HUES48 (cell line): ENCODE results near the gene NHSL2.

Source experiments
- H3K27ac ChIP-seq: one replicate; pipeline ENCODE4 v1.7.0; 2013; ENCODE audit warnings: low read depth, low read length, inconsistent platforms
- H3K27me3 ChIP-seq: 2 replicates; pipeline ENCODE4 v1.6.1; 2013; ENCODE audit warnings: mild to moderate bottlenecking, low read length; ENCODE audit not compliant: control insufficient read depth, insufficient read depth
- H3K36me3 ChIP-seq: 2 replicates; pipeline ENCODE4 v1.6.1; 2013; ENCODE audit warnings: low read length; ENCODE audit not compliant: control insufficient read depth, insufficient read depth
- H3K4me1 ChIP-seq: 2 replicates; pipeline ENCODE4 v1.6.1; 2013; ENCODE audit warnings: mild to moderate bottlenecking, low read length; ENCODE audit not compliant: control insufficient read depth, insufficient read depth
- H3K4me3 ChIP-seq: 2 replicates; pipeline ENCODE4 v1.5.1; 2013; ENCODE audit warnings: mild to moderate bottlenecking, low read depth, low read length
- H3K9ac ChIP-seq: 2 replicates; pipeline ENCODE4 v1.6.1; 2013; ENCODE audit warnings: mild to moderate bottlenecking, low read depth, low read length, moderate library complexity
- H3K9me3 ChIP-seq: 2 replicates; pipeline ENCODE4 v1.6.1; 2013; ENCODE audit warnings: low read length; ENCODE audit not compliant: control insufficient read depth, insufficient read depth

NHSL2 gene

GRCh38 chrX:72094894-72095293 lies 184.2 kb downstream of the NHSL2 start:
- Histone ChIP-seq H3K4me1 (no peaks in the 10 kb centered on the region), H3K9ac (no peak overlapping the region), H3K9me3 (peaks cover 10% of the 10 kb centered on the region; the same call in 1 of the 2 replicates), H3K27ac (no peak overlapping the region), H3K27me3 (no peaks in the 10 kb centered on the region), H3K4me3 (no peak overlapping the region), H3K36me3 (no peaks in the 10 kb centered on the region)

DNA sequence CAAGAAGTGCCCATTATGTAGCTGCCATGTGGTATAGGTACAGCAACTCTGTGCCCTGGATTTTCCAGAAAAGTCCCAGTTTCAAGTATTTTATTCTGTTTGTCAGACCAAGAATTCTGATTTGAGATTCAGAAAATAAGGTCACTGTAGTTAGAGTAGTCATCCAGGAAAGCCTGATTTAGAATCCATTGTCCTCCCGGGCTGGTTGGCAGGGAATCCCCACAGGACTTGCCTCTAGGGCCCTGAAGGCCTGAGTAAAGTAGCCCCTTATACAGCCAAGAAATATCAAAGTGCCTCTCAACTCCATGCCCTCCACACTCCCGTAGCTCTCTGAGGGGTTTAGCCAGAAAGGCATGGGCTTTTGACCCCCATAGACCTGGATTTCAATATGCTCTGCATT lies 184.7 kb downstream of the NHSL2 start:
- Histone ChIP-seq H3K27me3 (no peaks in the 10 kb centered on the region), H3K4me1 (no peaks in the 10 kb centered on the region), H3K9me3 (peaks cover 12% of the 10 kb centered on the region), H3K27ac (no peak overlapping the region), H3K9ac (no peak overlapping the region), H3K4me3 (no peak overlapping the region), H3K36me3 (no peaks in the 10 kb centered on the region)

DNA sequence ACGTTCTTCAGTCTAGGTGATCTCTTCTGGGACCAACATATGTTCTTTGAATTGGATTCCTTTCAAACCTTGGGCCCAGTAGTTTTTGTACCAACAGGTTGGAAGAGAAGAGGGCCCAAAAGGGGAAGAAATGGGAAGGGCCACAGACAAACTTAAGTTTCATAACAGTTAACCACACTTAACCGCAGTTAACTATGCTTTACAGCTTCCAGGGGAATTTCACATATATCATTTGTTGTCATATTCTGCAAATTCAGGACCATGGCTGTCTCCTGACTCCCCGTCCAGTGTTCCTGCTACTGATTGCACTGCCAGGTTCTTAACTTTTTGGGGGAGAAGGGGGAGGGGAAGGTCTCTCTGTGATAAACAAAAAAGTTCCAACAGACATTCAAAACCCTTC lies 186.5 kb downstream of the NHSL2 start:
- Histone ChIP-seq H3K9ac (no peak overlapping the region), H3K27ac (no peak overlapping the region), H3K9me3 (peaks cover 12% of the 10 kb centered on the region), H3K4me3 (no peak overlapping the region), H3K36me3 (no peaks in the 10 kb centered on the region), H3K27me3 (no peaks in the 10 kb centered on the region), H3K4me1 (no peaks in the 10 kb centered on the region)

GRCh38 chrX:72100051-72100755 lies 189.6 kb downstream of the NHSL2 start:
- H3K27me3 ChIP-seq = no peaks in the 10 kb centered on the region
- peaks cover 12% of the 10 kb centered on the region for H3K9me3 ChIP-seq
- no peaks in the 10 kb centered on the region for H3K4me1 ChIP-seq
- H3K36me3 ChIP-seq = no peaks in the 10 kb centered on the region
- H3K4me3 ChIP-seq = no peak overlapping the region
- no peak overlapping the region for H3K27ac ChIP-seq
- H3K9ac ChIP-seq = no peak overlapping the region

DNA sequence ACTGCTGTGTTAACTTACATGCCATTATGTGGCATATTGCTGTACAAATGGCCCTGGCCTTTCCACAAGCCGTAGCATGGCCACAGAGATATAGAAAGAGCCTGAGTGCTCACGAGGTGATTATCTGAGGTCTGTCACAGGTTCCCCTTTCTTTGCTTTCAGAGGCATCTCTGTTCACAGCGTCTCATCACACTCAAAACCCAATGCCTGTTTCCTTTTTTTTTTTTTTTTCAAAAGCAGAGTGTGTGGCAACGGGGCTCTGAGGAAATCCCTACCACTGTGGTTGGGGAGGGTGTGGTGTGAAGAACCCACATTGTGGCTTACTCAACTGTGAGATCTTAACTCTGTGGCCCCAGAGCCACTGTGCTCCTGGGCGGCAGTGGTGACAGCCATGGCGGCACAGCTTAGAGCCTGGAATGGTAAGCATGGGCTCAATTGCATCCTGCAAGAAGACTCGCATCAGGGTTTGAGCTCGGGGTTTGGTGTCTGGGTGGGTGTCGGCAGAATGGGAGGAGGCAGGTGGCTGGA lies 190.2 kb downstream of the NHSL2 start:
- H3K4me1 ChIP-seq = no peaks in the 10 kb centered on the region
- H3K27me3 ChIP-seq = no peaks in the 10 kb centered on the region
- H3K36me3 ChIP-seq = no peaks in the 10 kb centered on the region
- no peak overlapping the region for H3K9ac ChIP-seq
- no peak overlapping the region for H3K4me3 ChIP-seq
- peak overlapping the region; percentile 71 for H3K27ac ChIP-seq
- H3K9me3 ChIP-seq = peaks cover 14% of the 10 kb centered on the region

- Histone ChIP-seq H3K27me3 (no peaks in the 10 kb centered on the region), H3K9ac (no peak overlapping the region)
Observed at GRCh38 chrX:72101597-72102037, 191.0 kb downstream of the NHSL2 start.

GRCh38 chrX:72102126-72102525 lies 191.5 kb downstream of the NHSL2 start:
- H3K27ac ChIP-seq = peak overlapping the region; percentile 71
- no peaks in the 10 kb centered on the region for H3K27me3 ChIP-seq
- H3K4me1 ChIP-seq = no peaks in the 10 kb centered on the region
- no peak overlapping the region for H3K4me3 ChIP-seq
- H3K36me3 ChIP-seq = no peaks in the 10 kb centered on the region
- peaks cover 14% of the 10 kb centered on the region for H3K9me3 ChIP-seq
- no peak overlapping the region for H3K9ac ChIP-seq

More at GRCh38 chrX:72101597-72102037, 191.0 kb downstream of the NHSL2 start:
- Histone ChIP-seq H3K9me3 (peaks cover 14% of the 10 kb centered on the region), H3K4me3 (no peak overlapping the region), H3K4me1 (no peaks in the 10 kb centered on the region), H3K27ac (peak overlapping the region; percentile 71), H3K36me3 (no peaks in the 10 kb centered on the region)

DNA sequence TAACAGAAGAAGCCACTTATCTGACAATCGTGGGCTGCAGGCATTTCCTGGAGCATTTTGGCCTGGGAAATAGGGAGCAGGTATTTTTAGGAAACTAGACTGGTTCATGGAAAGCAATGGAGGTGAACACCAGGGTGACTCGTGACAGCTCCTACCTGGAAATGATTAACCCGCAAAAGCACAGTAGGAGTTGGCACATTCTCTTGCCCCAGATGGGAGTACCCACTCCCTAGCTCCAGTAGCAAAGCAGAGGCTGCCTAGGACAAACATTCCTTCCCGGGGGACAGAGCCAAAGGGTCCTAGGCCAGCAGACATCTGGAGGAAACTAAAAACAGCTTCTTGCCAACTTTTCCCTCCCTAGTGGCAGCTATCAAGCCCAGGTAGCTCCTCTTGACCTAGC lies 192.1 kb downstream of the NHSL2 start:
- H3K9ac ChIP-seq = no peak overlapping the region
- no peak overlapping the region for H3K27ac ChIP-seq
- no peak overlapping the region for H3K4me3 ChIP-seq
- no peaks in the 10 kb centered on the region for H3K27me3 ChIP-seq
- peaks cover 14% of the 10 kb centered on the region for H3K9me3 ChIP-seq
- no peaks in the 10 kb centered on the region for H3K4me1 ChIP-seq
- no peaks in the 10 kb centered on the region for H3K36me3 ChIP-seq

DNA sequence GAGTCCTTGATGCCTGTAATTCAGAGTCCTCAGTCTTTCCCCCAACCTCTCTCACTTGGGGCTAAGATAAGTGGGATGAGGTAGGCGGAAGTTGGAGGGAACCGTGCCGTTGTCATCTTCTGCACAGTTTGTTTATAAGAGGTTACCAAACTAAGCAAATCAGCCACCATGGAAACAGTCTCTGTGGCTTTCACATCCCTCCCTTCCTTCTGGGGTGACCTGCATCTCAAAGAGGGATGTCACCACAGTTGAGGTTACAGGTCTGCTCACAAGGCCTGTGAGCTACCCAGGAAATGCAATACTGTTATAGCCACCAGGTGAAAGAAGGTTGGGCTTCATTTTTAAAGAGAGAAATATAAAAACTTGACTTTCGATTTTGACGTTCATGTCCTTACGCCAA lies 194.8 kb downstream of the NHSL2 start:
- Histone ChIP-seq H3K9me3 (peaks cover 5% of the 10 kb centered on the region), H3K27ac (no peak overlapping the region), H3K4me3 (no peak overlapping the region), H3K36me3 (no peaks in the 10 kb centered on the region), H3K27me3 (no peaks in the 10 kb centered on the region), H3K4me1 (peaks cover 6% of the 10 kb centered on the region), H3K9ac (no peak overlapping the region)

DNA sequence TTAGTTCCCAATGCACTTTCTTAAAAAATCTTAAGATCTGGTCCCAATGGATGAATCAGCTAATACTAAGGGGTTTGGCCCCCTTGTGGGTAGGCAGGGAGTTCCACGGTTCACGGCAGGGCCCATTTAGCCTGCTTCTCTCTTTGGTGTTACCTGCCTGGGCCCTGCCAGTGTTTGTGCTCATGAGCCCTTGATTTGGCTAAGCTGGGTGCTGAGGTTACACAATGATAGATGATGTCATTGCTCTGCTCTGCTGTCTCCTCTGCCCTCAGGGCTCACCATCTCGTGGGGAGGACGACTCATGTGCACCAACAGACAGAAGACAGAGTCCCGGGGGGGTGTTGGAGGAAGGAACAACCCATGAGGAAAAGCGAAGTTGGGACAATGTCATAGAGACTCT lies 196.7 kb downstream of the NHSL2 start:
- H3K27ac ChIP-seq = no peak overlapping the region
- no peaks in the 10 kb centered on the region for H3K36me3 ChIP-seq
- no peaks in the 10 kb centered on the region for H3K27me3 ChIP-seq
- H3K9me3 ChIP-seq = peaks cover 14% of the 10 kb centered on the region
- no peak overlapping the region for H3K4me3 ChIP-seq
- peaks cover 6% of the 10 kb centered on the region for H3K4me1 ChIP-seq
- H3K9ac ChIP-seq = no peak overlapping the region

- no peak overlapping the region for H3K9ac ChIP-seq
- H3K27me3 ChIP-seq = no peaks in the 10 kb centered on the region
- no peak overlapping the region for H3K27ac ChIP-seq
- H3K4me1 ChIP-seq = peaks cover 6% of the 10 kb centered on the region
- H3K9me3 ChIP-seq = peaks cover 14% of the 10 kb centered on the region
- H3K36me3 ChIP-seq = no peaks in the 10 kb centered on the region
- H3K4me3 ChIP-seq = no peak overlapping the region
Observed at GRCh38 chrX:72107841-72108595, 197.4 kb downstream of the NHSL2 start.
